ENCODE results near the gene AEBP2.
"Not testable (repeated sequence)": the region's sequence is repeated elsewhere in the genome, so short reads cannot be mapped to it uniquely, and the experiment has no call there.

The AEBP2 gene

GRCh38 chr12:19439059-19440018 is at the start of gene AEBP2:
AEBP2 (plus strand) TSS chr12:19439492; CDS start chr12:19439700, 208 bp downstream.
- DNase-seq: peak; percentile 96 to 97
- TF ChIP-seq GATA1 (IDR thresholded peaks at IDR 0.05; ENCODE audit: low read depth, low read length) (no peak), POLR2A (IDR thresholded peaks at IDR 0.05; ENCODE audit: low read length) (peak; percentile 50)

GRCh38 chr12:19390051-19390598 is 49.2 kb upstream of the AEBP2 start:
- TF ChIP-seq POLR2A (IDR thresholded peaks at IDR 0.05; ENCODE audit: low read length) (no peak), GATA1 (IDR thresholded peaks at IDR 0.05; ENCODE audit: low read depth, low read length) (no peak)
- DNase-seq: no peak

GRCh38 chr12:19392644-19393043 is 46.6 kb upstream of the AEBP2 start:
- not testable (repeated sequence) for DNase-seq

- DNase-seq: no peak
- TF ChIP-seq POLR2A (IDR thresholded peaks at IDR 0.05; ENCODE audit: low read length): no peak
- no peak for TF ChIP-seq GATA1 (IDR thresholded peaks at IDR 0.05; ENCODE audit: low read depth, low read length)
These were observed 44.9 kb upstream of the AEBP2 start for GRCh38 chr12:19394385-19394784.

GRCh38 chr12:19397534-19397933 is 41.8 kb upstream of the AEBP2 start:
- DNase-seq: peak; percentile 2 to 63
- TF ChIP-seq GATA1 (IDR thresholded peaks at IDR 0.05; ENCODE audit: low read depth, low read length): no peak
- TF ChIP-seq POLR2A (IDR thresholded peaks at IDR 0.05; ENCODE audit: low read length): no peak

GRCh38 chr12:19398376-19399363 is 40.6 kb upstream of the AEBP2 start:
- no peak for TF ChIP-seq GATA1 (IDR thresholded peaks at IDR 0.05; ENCODE audit: low read depth, low read length)
- no peak for TF ChIP-seq POLR2A (IDR thresholded peaks at IDR 0.05; ENCODE audit: low read length)
- no peak for DNase-seq

GRCh38 chr12:19400649-19401285 is 38.5 kb upstream of the AEBP2 start:
- not testable (repeated sequence) for DNase-seq

GRCh38 chr12:19402211-19402610 is 37.1 kb upstream of the AEBP2 start:
- TF ChIP-seq GATA1 (IDR thresholded peaks at IDR 0.05; ENCODE audit: low read depth, low read length) (no peak), POLR2A (IDR thresholded peaks at IDR 0.05; ENCODE audit: low read length) (no peak)
- no peak for DNase-seq

GRCh38 chr12:19402743-19403431 is 36.4 kb upstream of the AEBP2 start:
- DNase-seq: no peak
- TF ChIP-seq GATA1 (IDR thresholded peaks at IDR 0.05; ENCODE audit: low read depth, low read length) (no peak), POLR2A (IDR thresholded peaks at IDR 0.05; ENCODE audit: low read length) (no peak)

GRCh38 chr12:19404242-19404880 is 34.9 kb upstream of the AEBP2 start:
- TF ChIP-seq GATA1 (IDR thresholded peaks at IDR 0.05; ENCODE audit: low read depth, low read length) (no peak), POLR2A (IDR thresholded peaks at IDR 0.05; ENCODE audit: low read length) (no peak)
- no peak for DNase-seq

- DNase-seq: no peak
- TF ChIP-seq POLR2A (IDR thresholded peaks at IDR 0.05; ENCODE audit: low read length) (no peak), GATA1 (IDR thresholded peaks at IDR 0.05; ENCODE audit: low read depth, low read length) (no peak)
These were observed 29.9 kb upstream of the AEBP2 start for GRCh38 chr12:19409376-19409775.

- TF ChIP-seq POLR2A (IDR thresholded peaks at IDR 0.05; ENCODE audit: low read length): no peak
- TF ChIP-seq GATA1 (IDR thresholded peaks at IDR 0.05; ENCODE audit: low read depth, low read length): no peak
- DNase-seq: no peak
These were observed 29.1 kb upstream of the AEBP2 start for GRCh38 chr12:19410211-19410610.
